NCI-H345 (cell line): ENCODE measurements around the gene LIFR.
"Not testable (repeated sequence)": the region's sequence is repeated elsewhere in the genome, so short reads cannot be mapped to it uniquely, and the experiment has no call there.

Experiments
- DNase-seq: peaks from one replicate; lab custom pipeline; 2025; lab: John Stamatoyannopoulos, UW

The LIFR gene

DNA sequence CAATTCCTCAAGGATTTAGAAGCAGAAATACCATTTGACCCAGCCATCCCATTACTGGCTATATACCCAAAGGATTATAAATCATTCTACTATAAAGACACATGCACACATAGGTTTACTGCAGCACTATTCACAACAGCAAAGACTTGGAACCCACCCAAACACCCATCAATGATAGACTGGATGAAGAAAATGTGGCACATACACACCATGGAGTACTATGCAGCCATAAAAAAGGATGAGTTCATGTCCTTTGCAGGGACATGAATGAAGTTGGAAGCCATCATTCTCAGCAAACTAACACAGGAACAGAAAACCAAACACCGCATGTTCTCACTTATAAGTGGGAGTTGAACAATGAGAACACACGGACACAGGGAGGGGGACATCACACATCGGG lies 39.8 kb downstream of the LIFR start:
- not testable (repeated sequence) for DNase-seq

DNA sequence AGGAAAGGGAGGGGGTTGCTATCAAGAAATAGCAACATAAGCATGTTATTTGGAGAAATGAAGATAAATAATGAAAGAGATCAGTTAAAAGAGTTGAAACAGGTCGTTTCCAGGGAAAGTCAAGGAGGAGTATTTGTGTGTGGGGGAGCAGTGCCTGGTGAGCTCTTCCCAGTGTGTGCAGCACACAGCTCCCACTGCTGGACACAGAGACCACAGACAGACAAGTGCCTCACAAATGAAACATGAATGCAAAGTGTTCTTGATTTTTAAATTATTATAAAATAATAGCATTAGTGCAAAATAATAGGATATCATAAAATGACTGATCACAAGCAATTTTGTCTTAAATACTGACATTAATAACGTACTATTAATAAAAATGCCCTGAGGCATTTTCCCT lies 40.8 kb downstream of the LIFR start:
- no peak for DNase-seq

- no peak for DNase-seq
Measured at GRCh38 chr5:38515092-38515491, 41.4 kb downstream of the LIFR start.

DNA sequence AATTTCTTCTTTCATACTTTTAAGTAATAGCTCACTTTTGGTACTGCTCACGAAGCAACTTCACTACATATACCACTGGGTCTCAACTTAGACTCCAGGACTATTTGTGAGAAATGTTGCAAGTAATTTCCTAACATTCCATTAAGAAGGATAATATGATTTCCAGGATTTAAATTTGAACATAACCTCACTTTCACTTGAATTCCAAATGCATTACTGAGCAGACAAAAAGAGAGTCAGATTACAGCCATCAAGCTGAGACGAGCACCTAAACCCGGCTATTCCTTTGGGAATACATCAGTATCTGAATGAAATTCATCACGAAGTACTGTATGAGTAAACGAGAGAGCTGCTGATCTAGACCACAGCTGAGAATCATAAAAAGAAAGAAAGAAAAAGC lies 47.3 kb downstream of the LIFR start:
- DNase-seq = no peak

DNA sequence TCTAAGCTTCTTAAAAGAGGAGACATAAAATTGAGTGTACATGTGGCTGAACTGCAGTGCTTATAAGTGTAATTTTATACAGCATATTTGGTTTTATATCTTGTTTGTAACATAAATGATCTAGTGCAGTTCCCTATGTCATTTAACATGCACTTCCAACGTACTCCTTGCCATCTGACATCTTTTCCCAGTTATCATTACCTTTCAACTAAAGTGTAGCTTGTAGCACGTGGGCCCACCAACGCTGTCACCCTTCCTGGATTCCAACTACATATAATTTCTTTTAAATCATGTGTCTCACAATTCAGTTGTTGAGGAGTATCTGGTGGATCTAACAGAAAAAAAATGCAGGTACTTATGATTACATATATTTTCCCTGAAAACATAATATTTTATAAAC lies 50.1 kb downstream of the LIFR start:
- no peak for DNase-seq

DNA sequence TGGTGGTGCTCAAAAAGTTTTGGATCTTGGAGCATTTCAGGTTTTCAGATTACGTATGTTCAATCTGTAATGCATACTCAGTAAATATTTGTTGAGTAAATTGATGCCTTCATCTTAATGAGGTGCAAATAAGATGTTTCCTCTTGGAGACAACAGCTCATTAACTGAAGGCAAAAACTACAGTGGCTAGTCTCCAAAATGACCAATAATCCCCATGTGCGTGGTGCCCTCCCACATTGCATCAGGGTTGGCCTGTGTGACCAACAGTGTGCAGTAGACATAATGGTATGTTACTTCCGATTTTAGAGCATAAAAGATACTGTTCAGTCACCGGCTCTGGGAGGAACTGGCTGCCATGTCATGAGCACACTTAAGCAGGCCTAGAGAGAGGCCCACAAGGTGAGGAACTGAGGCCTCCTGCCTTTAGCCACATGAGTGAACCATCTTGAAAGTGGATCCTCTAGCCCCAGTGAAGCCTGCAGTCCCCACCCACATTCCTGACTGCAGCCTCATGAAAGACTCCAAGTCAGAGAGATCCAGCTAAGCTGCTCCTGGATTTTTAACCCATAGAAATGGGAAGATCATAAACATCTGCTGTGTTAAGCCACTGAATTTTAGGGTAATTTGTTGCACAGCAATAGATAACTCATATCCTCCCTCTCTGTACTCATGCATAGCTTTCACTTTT lies 55.7 kb downstream of the LIFR start:
- no peak for DNase-seq

DNA sequence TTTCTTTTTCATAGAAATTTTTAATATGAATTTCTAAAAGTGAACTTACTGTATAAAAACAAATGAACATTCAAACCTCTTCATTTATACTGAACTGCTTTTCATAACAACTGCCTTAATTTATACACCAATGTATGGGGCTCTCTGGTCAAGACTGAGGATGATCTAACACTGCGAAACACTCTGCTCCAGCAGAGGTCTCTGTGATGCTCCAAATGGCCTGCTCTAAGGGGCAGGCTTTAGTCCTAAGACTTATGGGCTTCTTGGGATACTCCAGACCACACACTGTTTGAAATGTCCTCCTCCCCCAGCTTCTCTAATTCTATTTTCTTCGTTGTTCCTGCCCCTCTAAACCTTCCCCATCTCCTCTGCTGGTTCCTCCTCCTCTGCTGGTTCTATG lies 58.5 kb downstream of the LIFR start:
- DNase-seq = no peak

- DNase-seq = no peak
Measured at GRCh38 chr5:38494763-38495162, 61.7 kb downstream of the LIFR start.

GRCh38 chr5:38494175-38494574 lies 62.3 kb downstream of the LIFR start:
- DNase-seq = no peak

GRCh38 chr5:38483805-38484398 lies 72.5 kb downstream of the LIFR start:
- DNase-seq = no peak

GRCh38 chr5:38479315-38479904 lies 77.0 kb downstream of the LIFR start:
- DNase-seq = no peak

GRCh38 chr5:38478878-38479277 lies 77.6 kb downstream of the LIFR start:
- no peak for DNase-seq

DNA sequence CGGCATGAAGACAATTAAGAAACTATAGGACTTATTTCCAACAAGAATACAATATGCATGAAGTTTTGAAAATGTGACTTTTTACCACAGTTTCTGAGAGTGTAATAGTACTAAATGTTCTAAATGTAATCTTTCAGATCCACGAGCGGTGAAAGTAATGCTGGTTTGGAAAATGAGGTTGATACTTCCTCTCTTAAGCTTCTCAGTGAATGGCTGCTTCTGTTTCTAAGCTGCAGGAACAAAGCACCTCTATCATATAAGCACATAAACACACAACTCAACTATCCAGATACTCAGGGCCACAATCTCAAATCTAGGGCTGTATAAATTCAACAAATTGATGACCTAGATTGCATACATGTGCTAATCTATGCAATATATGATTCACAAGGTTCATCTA lies 78.3 kb downstream of the LIFR start:
- no peak for DNase-seq

DNA sequence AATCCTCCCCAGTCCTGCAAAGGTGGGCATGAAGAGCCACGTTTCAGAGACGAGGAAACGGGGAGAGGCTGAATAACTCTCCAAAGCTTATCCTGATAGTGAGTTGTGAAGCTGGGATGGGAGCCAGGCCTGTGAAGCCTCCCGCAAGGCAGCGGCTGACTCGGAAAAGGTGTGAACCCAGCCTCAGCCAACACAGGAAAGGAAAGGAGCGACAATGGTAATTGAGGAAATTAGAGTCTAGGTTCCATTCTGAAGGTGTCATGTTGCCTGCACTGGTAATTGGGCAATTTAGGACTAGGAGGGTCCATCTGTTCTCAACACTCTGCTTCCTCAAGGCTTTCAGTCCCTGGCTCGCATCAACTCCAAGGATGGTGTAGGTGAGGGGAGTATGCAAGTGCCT lies 83.4 kb downstream of the LIFR start:
- no peak for DNase-seq

GRCh38 chr5:38472541-38472940 lies 83.9 kb downstream of the LIFR start:
- DNase-seq = no peak

GRCh38 chr5:38471709-38472108 lies 84.7 kb downstream of the LIFR start:
- DNase-seq = no peak

- DNase-seq = no peak
Measured at GRCh38 chr5:38469707-38470267, 86.7 kb downstream of the LIFR start.

DNA sequence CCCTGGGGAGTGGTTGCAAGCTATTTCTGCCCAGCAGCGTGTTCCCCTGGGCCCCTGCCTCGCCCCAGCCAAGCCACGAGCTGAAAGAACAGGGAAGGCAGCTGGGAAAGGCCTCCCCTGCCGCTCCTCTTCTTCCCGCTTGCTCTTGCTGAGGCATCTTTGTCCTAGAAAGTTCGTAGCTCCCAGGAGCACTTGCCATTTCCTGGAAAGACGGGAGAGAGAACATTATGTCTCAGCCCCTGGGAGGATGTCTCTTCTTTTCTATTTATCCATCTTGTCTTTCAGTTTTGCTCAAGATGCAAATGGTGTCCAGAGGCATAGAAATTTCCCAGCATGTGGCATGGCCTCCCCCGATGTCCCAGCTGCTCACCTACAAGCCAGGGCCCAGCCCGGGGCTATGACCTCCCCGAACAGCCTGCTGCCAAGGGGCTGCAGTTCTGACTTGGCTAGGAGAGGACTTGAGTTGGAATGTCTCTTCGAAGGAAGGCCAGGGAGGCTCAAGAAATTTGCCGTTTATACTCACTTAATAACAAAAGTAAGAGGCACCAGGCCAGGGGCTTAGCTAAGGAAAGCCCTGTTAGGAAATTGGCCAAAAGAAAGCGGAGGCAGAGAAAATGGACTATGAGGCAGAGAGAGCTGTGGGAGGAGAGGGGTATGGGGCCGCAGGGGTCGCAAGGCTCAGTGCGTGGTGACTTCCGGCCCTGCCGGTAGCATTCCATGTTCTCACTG lies 87.3 kb downstream of the LIFR start:
- no peak for DNase-seq

DNA sequence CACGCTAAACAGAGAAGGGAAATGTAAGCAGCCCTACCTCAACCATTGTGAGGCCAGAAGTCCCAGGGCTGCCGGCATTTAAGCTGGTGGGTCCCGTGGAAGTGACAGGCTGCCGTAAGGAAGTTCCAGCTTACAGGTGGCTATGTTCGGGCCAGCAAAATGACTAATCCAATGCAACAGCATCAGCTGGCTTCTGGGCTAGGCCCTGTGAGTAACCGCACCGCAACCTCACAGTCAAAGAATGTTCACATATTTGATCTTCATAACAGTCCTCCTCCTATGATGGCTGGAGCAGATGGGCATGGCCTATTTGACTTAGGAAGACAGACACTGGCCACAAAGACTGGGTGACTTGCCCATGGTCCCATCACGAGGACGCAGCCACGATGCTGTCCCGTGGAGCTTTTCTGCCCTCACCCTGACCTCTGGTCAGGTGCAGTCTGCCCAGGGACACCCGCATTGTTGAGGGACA lies 88.2 kb downstream of the LIFR start:
- DNase-seq = no peak

- DNase-seq = no peak
Measured at GRCh38 chr5:38467353-38468040, 88.9 kb downstream of the LIFR start.

DNA sequence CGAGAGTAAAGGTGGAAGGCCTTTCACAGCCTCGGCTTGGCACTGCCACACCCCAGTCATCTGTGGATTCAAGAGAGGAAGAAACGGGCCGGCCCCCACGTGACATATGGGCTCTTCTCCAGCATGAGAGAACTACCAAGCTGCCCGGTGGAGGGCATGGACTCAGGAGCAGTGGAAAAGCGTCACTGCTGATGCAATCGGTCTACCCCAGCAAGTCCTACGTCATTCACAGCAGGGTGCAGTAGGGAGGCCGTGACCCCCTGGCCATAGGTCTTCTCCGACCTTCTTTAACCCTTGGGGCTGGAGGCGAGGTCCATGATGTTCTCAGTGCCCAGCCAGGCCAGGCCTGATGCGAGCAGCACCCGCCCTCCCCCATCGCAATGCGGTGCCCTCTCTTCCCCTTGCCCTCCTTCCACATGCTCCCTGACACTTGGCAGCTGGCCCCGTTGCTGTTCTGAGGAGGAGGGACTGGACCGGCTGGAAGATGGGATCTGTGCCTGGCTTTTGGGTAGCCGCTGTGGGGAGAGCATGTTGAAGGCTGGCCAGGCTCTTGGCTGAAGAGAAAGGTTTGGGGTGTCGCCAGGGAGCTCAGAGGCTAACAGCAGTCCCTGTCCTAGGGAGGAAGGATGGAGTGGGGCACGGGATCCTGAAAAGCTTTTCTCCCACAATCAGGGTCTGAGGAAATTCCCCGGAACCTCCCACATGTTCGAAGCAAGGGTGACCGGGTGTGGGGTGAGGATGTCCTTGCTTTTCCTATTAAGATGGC lies 89.8 kb downstream of the LIFR start:
- DNase-seq = no peak
